Stimulated activated CD4-positive, alpha-beta T cell treated with anti-CD3 and anti-CD28 coated beads, Interleukin-4, amount 100 ng/mL, for 24 hours (primary cell): ENCODE measurements around the gene CDA.
A peak's percentile ranks its signal among the peaks of the same experiment; 100 is the strongest.

Experiments
- DNase-seq: peaks from one replicate; pipeline ENCODE4 v3.0.0-alpha.2; 2020

Gene CDA

GRCh38 chr1:20618550-20618949 lies 29.7 kb downstream of the CDA start:
- DNase-seq: no peak

- no peak for DNase-seq
These were observed 31.1 kb downstream of the CDA start for GRCh38 chr1:20619999-20620398.

GRCh38 chr1:20621012-20621411 lies 32.1 kb downstream of the CDA start:
- DNase-seq: no peak

GRCh38 chr1:20624709-20625108 lies 35.8 kb downstream of the CDA start:
- DNase-seq: no peak

- no peak for DNase-seq
These were observed 36.5 kb downstream of the CDA start for GRCh38 chr1:20625176-20626097.

- no peak for DNase-seq
These were observed 37.2 kb downstream of the CDA start for GRCh38 chr1:20626098-20626427.

GRCh38 chr1:20626524-20626923 lies 37.6 kb downstream of the CDA start:
- no peak for DNase-seq

- DNase-seq: no peak
These were observed 41.8 kb downstream of the CDA start for GRCh38 chr1:20630729-20631128.

GRCh38 chr1:20632386-20632785 lies 43.5 kb downstream of the CDA start:
- DNase-seq: no peak

GRCh38 chr1:20633190-20634064 lies 44.5 kb downstream of the CDA start, which contains the start of gene PINK1:
TSS of gene PINK1 (plus strand) at chr1:20633458. CDS start at chr1:20633549, 91 bp downstream.
- DNase-seq: peak; percentile 84

GRCh38 chr1:20634065-20634593 lies 45.2 kb downstream of the CDA start:
- peak; percentile 15 for DNase-seq

- DNase-seq: no peak
These were observed 45.7 kb downstream of the CDA start for GRCh38 chr1:20634594-20635084.

- DNase-seq: no peak
These were observed 48.0 kb downstream of the CDA start for GRCh38 chr1:20636785-20637347.

GRCh38 chr1:20640183-20640597 lies 51.3 kb downstream of the CDA start:
- peak; percentile 64 for DNase-seq

GRCh38 chr1:20641975-20642374 lies 53.1 kb downstream of the CDA start:
- no peak for DNase-seq

- no peak for DNase-seq
These were observed 54.2 kb downstream of the CDA start for GRCh38 chr1:20643080-20643479.

GRCh38 chr1:20644416-20644815 lies 55.5 kb downstream of the CDA start:
- DNase-seq: no peak

- DNase-seq: no peak
These were observed 56.5 kb downstream of the CDA start for GRCh38 chr1:20645414-20645813.

GRCh38 chr1:20648438-20648837 lies 59.5 kb downstream of the CDA start:
- no peak for DNase-seq

- DNase-seq: no peak
These were observed 60.0 kb downstream of the CDA start for GRCh38 chr1:20648946-20649345.

GRCh38 chr1:20652300-20652699 lies 63.4 kb downstream of the CDA start:
- DNase-seq: no peak

- DNase-seq: no peak
These were observed 65.3 kb downstream of the CDA start for GRCh38 chr1:20654104-20654690.

GRCh38 chr1:20657024-20657423 lies 68.1 kb downstream of the CDA start:
- DNase-seq: no peak
